Measurements from ENCODE around the gene MEPCE.

DNA sequence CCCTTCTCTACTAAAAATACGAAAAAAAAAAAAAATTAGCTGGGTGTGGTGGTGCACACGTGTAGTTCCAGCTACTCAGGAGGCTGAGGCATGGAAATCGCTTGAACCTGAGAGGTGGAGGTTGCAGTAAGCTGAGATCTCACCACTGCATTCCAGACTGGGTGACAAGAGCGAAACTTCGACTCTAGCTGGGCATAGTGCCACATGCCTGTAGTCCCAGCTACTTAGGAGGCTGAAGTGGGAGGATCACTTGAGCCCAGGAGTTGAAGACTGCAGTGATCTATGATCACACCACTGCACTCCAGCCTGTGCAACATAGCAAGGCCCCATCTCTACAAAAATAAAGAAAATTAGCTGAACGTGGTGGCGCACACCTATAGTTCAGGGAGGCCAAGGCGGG, 35.7 kb downstream of the MEPCE start:
- TF ChIP-seq CTCF (IDR thresholded peaks at IDR 0.05) (no peak), POLR2A (IDR thresholded peaks at IDR 0.05; ENCODE audit: low read depth) (no peak), POLR2AphosphoS5 (IDR thresholded peaks at IDR 0.05) (no peak)
